GM06990 (cell line): ENCODE measurements around the gene VCL.

Experiments
- DNase-seq: peaks from one replicate; pipeline ENCODE4 v3.0.0-alpha.2; 2011; ENCODE audit not compliant: insufficient read length; ENCODE audit errors: extremely low read depth
- H3K27me3 ChIP-seq: replicated peaks from 2 replicates; pipeline ENCODE4 v1.6.0; 2011; ENCODE audit warnings: low read length; ENCODE audit not compliant: control insufficient read depth, insufficient read depth
- H3K36me3 ChIP-seq: 2 replicates; pipeline ENCODE4 v1.5.1; 2011; ENCODE audit warnings: low read length; ENCODE audit not compliant: control insufficient read depth, insufficient read depth
- H3K4me3 ChIP-seq: replicated peaks from 2 replicates; pipeline ENCODE4 v1.5.1; 2011; ENCODE audit warnings: low read depth, mild to moderate bottlenecking, control low read depth, low read length
- TF ChIP-seq, protein P1 (sequence below): IDR thresholded peaks from 2 replicates; pipeline ENCODE4 v1.5.1; 2011; ENCODE audit warnings: low read length, control low read depth, mild to moderate bottlenecking, inconsistent platforms; ENCODE audit not compliant: insufficient read depth, poor library complexity, severe bottlenecking

The VCL gene

DNA sequence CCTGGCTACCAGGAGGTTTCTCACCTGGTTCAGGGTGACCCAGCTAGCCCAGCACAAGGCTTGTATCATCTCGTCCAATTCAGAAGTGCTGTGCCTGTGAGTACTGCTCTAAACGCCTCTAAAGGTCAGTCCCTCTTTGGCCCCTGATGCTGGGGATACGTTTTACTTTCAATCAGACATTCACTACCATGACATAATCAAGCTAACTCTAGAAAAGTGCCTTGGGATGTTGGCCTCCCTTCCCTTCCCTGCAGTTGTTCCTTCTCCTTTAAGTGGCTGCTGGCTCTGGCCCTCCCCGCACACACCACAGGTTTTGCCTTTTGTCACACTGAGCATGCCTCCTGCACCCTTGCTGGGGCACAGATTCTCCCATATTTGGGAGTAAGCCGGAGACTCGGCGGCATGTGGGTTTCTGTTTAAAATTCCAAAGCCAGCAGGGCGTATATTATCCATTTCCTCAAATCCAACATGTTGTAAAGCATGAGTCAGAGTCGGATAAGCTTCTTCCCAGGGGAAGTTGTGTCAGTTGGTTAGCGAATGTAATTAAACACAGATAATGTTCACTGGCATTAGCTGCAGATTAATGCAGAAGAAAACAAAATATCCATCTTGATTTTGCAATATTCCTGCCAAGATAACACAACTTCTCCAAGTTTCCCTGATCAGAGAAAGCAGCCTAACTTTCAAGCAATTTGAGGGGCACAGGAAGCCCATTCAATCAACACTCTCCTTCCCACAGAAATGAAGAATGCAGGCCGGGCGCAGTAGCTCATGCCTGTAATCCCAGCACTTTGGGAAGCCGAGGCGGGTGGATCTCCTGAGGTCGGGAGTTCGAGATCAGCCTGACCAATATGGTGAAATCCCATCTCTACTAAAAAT lies 31.8 kb upstream of the VCL start:
- no peak overlapping the region for H3K4me3 ChIP-seq

GRCh38 chr10:73967022-73967429 lies 30.9 kb upstream of the VCL start:
- TF ChIP-seq, protein P1, sequence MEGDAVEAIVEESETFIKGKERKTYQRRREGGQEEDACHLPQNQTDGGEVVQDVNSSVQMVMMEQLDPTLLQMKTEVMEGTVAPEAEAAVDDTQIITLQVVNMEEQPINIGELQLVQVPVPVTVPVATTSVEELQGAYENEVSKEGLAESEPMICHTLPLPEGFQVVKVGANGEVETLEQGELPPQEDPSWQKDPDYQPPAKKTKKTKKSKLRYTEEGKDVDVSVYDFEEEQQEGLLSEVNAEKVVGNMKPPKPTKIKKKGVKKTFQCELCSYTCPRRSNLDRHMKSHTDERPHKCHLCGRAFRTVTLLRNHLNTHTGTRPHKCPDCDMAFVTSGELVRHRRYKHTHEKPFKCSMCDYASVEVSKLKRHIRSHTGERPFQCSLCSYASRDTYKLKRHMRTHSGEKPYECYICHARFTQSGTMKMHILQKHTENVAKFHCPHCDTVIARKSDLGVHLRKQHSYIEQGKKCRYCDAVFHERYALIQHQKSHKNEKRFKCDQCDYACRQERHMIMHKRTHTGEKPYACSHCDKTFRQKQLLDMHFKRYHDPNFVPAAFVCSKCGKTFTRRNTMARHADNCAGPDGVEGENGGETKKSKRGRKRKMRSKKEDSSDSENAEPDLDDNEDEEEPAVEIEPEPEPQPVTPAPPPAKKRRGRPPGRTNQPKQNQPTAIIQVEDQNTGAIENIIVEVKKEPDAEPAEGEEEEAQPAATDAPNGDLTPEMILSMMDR = no peak
- no peaks in the 10 kb centered on the region; the same call in 1 of the 2 replicates for H3K27me3 ChIP-seq
- H3K36me3 ChIP-seq = no peaks in the 10 kb centered on the region
- H3K4me3 ChIP-seq = no peak overlapping the region
- DNase-seq = no peak

More for the DNA sequence above, 31.8 kb upstream of the VCL start:
- DNase-seq = no peak
- Histone ChIP-seq H3K27me3 (no peaks in the 10 kb centered on the region; the same call in 1 of the 2 replicates), H3K36me3 (no peaks in the 10 kb centered on the region)
- TF ChIP-seq, protein P1 = no peak

GRCh38 chr10:73967544-73967943 lies 30.4 kb upstream of the VCL start:
- H3K27me3 ChIP-seq = no peaks in the 10 kb centered on the region; the same call in 1 of the 2 replicates
- no peak overlapping the region for H3K4me3 ChIP-seq
- TF ChIP-seq, protein P1 = no peak
- no peaks in the 10 kb centered on the region for H3K36me3 ChIP-seq
- DNase-seq = no peak

- no peaks in the 10 kb centered on the region; the same call in 1 of the 2 replicates for H3K27me3 ChIP-seq
- DNase-seq = no peak
Measured at GRCh38 chr10:73968098-73968521, 29.8 kb upstream of the VCL start.

DNA sequence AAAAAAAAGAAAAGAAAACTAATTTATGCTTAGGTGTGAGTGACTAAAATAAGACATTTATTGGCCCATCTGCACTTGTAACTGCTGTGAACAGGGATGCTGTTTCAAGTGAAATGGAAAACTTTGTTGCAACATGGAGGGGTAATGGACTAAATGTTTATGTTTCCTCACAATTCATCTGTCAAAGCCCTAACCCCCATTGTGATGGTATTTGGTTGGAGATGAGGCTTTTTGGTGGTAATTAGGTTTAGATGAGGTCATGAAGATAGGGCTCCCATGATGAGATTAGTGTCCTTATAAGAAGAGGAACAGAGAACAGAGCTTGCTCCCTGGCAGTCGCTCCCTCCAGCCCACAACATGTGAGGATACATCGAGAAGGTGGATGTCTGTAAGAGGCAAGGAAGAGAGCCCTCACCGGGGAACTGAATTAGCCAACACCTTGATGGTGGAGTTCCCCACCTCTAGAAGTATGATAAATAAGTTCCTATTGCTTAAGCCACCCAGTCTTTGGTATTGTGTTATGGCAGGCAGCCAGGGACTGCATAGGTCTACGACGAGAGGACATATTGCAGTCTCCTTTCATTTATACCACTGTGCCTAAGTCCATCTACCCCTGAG lies 28.6 kb upstream of the VCL start:
- no peaks in the 10 kb centered on the region; the same call in 1 of the 2 replicates for H3K27me3 ChIP-seq
- H3K4me3 ChIP-seq = no peak overlapping the region
- no peaks in the 10 kb centered on the region for H3K36me3 ChIP-seq
- TF ChIP-seq, protein P1 = no peak
- no peak for DNase-seq

More at GRCh38 chr10:73968098-73968521, 29.8 kb upstream of the VCL start:
- TF ChIP-seq, protein P1 = no peak
- H3K36me3 ChIP-seq = no peaks in the 10 kb centered on the region
- no peak overlapping the region for H3K4me3 ChIP-seq
